SU-DHL-6 (cell line): Measurements from ENCODE around the gene MTCP1.

Source experiments
- H2AFZ ChIP-seq: fragments of 200-600 bp; sonication (generic); 2 replicates; pipeline ENCODE4 v1.6.1; 2014; ENCODE audit warnings: low read depth, mild to moderate bottlenecking, moderate library complexity, mixed read lengths, antibody characterized with exemption, low read length; ENCODE audit not compliant: severe bottlenecking
- H3F3A ChIP-seq: fragments of 200-600 bp; shearing (Covaris generic); 2 replicates; pipeline ENCODE4 v1.6.0; 2016; ENCODE audit warnings: antibody characterized with exemption, mild to moderate bottlenecking; ENCODE audit not compliant: insufficient read depth
- H3K27ac ChIP-seq: fragments of 200-600 bp; sonication (generic); 2 replicates; pipeline ENCODE4 v1.5.1; 2016; ENCODE audit warnings: low read depth, mild to moderate bottlenecking, low read length, moderate library complexity, mixed read lengths
- H3K27me3 ChIP-seq: fragments of 200-600 bp; sonication (generic), shearing (Covaris generic); 2 replicates; pipeline ENCODE4 v1.6.0; 2014; ENCODE audit warnings: mild to moderate bottlenecking, low read length
- H3K36me3 ChIP-seq: fragments of 200-600 bp; sonication (generic); 2 replicates; pipeline ENCODE4 v1.6.1; 2014; ENCODE audit warnings: mild to moderate bottlenecking, low read length, mixed read lengths
- H3K4me2 ChIP-seq: fragments of 300-600, 200-600 bp; shearing (Covaris generic), sonication (generic); 2 replicates; pipeline ENCODE4 v1.6.0; 2014; ENCODE audit warnings: low read length, low read depth, mild to moderate bottlenecking; ENCODE audit not compliant: poor library complexity, severe bottlenecking
- H3K4me3 ChIP-seq: fragments of 200-600 bp; sonication (generic); 2 replicates; pipeline ENCODE4 v1.5.1; 2014; ENCODE audit warnings: antibody characterized with exemption, low read length, mild to moderate bottlenecking, mixed read lengths; ENCODE audit not compliant: insufficient read depth, poor library complexity, severe bottlenecking
- H3K79me2 ChIP-seq: fragments of 200-600 bp; sonication (generic); 2 replicates; pipeline ENCODE4 v1.6.1; 2014; ENCODE audit warnings: mild to moderate bottlenecking, low read length, moderate library complexity; ENCODE audit not compliant: insufficient read depth
- H3K9ac ChIP-seq: fragments of 200-600 bp; sonication (generic); 2 replicates; pipeline ENCODE4 v1.7.0; 2014; ENCODE audit warnings: mild to moderate bottlenecking, low read length
- H3K9me2 ChIP-seq: fragments of 200-600 bp; sonication (generic); replicated peaks from 2 replicates; pipeline ENCODE4 v1.6.1; 2014; ENCODE audit warnings: low read length; ENCODE audit not compliant: insufficient read depth
- H3K9me3 ChIP-seq: fragments of 200-600 bp; sonication (generic); 2 replicates; pipeline ENCODE4 v1.6.1; 2014; ENCODE audit warnings: low read length, mixed read lengths; ENCODE audit not compliant: insufficient read depth
- H4K20me1 ChIP-seq: fragments of 200-600 bp; sonication (generic); 2 replicates; pipeline ENCODE4 v1.6.1; 2014; ENCODE audit warnings: low read depth, mild to moderate bottlenecking, antibody characterized with exemption, low read length, moderate library complexity, mixed read lengths
- CTCF ChIP-seq: fragments of 200-600 bp; sonication (generic); IDR thresholded peaks from one replicate; pipeline ENCODE4 v1.5.1; 2017; ENCODE audit warnings: antibody characterized with exemption, mild to moderate bottlenecking, low read length, moderate library complexity; ENCODE audit not compliant: insufficient read depth, poor library complexity, severe bottlenecking
- EZH2phosphoT487 ChIP-seq: fragments of 200-600 bp; sonication (generic), shearing (Covaris generic); conservative IDR thresholded peaks from 2 replicates; pipeline ENCODE4 v1.6.1; 2018; ENCODE audit warnings: mild to moderate bottlenecking, antibody characterized with exemption, low read length, moderate library complexity, mixed read lengths

The MTCP1 gene

DNA sequence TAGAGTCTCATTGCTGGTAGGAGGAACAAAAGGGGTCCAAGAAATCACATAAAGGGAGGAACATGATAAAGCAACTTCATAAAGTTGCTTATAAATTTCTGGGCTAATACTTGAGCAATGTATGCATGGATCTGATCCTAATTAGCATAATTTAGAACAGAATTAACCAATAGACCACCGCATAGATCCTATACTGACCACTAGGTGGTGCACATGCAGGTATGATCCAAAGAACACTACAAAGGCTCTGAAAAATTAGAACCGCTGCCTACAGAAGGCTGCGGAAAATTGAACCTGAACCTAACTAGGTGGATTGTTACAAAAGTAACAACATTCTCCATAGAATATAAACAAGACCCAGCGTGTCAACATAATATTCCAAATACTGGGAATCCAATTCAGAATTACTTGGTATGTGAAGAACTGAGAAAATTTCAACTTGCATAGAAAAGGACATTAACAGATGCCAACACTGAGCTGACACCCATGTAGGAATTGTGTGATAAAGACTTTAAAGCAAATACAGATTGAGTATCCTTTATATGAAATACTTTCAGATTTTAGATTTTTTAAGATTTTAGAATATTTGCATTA, 23.6 kb upstream of the MTCP1 start:
- H3K27me3 ChIP-seq = no peaks in the 10 kb centered on the region
- no peaks in the 10 kb centered on the region for H3K9me2 ChIP-seq
- no peak overlapping the region for H3K4me3 ChIP-seq
- H3K27ac ChIP-seq = no peak overlapping the region
- H3K9ac ChIP-seq = no peak overlapping the region
- no peaks in the 10 kb centered on the region for H3K79me2 ChIP-seq
- no peak overlapping the region for H2AFZ ChIP-seq
- no peaks in the 10 kb centered on the region for H4K20me1 ChIP-seq
- H3F3A ChIP-seq = no peaks in the 10 kb centered on the region
- TF ChIP-seq CTCF (peak; percentile 74), EZH2phosphoT487 (no peak)
- peaks cover 4% of the 10 kb centered on the region; the same call in 1 of the 2 replicates for H3K36me3 ChIP-seq
- H3K4me2 ChIP-seq = no peak overlapping the region
- no peaks in the 10 kb centered on the region for H3K9me3 ChIP-seq

GRCh38 chrX:155086961-155087735, 16.2 kb upstream of the MTCP1 start:
- Histone ChIP-seq H3K9me3 (no peaks in the 10 kb centered on the region), H4K20me1 (no peaks in the 10 kb centered on the region), H3K27me3 (no peaks in the 10 kb centered on the region), H3K27ac (no peak overlapping the region), H3K4me2 (no peak overlapping the region), H3F3A (no peaks in the 10 kb centered on the region), H3K36me3 (no peaks in the 10 kb centered on the region; the same call in 1 of the 2 replicates), H3K4me3 (no peak overlapping the region), H3K79me2 (no peaks in the 10 kb centered on the region), H3K9me2 (no peaks in the 10 kb centered on the region), H3K9ac (no peak overlapping the region), H2AFZ (no peak overlapping the region)
- TF ChIP-seq CTCF = no peak
- TF ChIP-seq EZH2phosphoT487 = no peak

DNA sequence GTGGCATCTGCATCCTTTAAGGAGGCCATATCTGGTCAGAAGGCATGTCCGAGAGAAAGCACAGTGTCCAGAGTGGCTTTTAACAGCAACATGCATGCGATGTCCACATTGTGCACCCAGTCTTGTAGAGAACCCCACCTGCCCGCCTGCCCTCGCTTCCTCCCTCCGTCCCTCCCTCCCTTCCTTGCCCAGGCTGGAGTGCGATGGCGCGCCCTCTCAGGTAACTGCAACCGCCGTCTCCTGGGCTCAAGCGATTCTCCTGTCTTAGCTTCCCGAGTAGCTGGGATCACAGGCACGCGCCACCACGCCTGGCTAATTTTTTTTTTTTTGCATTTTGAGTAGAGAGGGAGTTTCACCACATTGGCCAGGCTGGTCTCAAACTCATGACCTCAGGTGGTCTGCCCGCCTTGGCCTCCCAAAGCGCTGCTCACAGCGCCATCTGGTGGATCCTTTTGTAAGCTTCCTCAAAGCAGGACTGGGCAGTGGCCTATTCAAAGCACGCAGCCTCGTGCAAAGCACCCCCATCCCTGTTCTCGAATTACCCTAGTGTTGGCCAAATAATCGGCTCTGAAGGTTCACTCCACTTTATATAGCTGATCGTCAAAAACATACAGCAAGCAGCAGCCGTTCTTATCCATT, 15.4 kb upstream of the MTCP1 start:
- H3K4me2 ChIP-seq = no peak overlapping the region
- H3K9me3 ChIP-seq = no peaks in the 10 kb centered on the region
- H3K79me2 ChIP-seq = no peaks in the 10 kb centered on the region
- no peaks in the 10 kb centered on the region for H3F3A ChIP-seq
- H3K9me2 ChIP-seq = no peaks in the 10 kb centered on the region
- H3K27me3 ChIP-seq = no peaks in the 10 kb centered on the region
- H3K9ac ChIP-seq = no peak overlapping the region
- no peaks in the 10 kb centered on the region for H3K36me3 ChIP-seq
- H2AFZ ChIP-seq = no peak overlapping the region
- H4K20me1 ChIP-seq = no peaks in the 10 kb centered on the region
- no peak overlapping the region for H3K4me3 ChIP-seq
- H3K27ac ChIP-seq = no peak overlapping the region
- TF ChIP-seq EZH2phosphoT487 (no peak), CTCF (peak; percentile 44)
